ENCODE results near the gene NTM. TPM values are rescaled to one million over a fixed set of nuclear protein-coding genes. Genes with fewer than 3 reads are reported as not detected.
"Not testable (repeated sequence)": the region's sequence is repeated elsewhere in the genome, so short reads cannot be mapped to it uniquely, and the experiment has no call there.

The NTM gene
- total RNA-seq, 4 donors from 2014 or later: 0.78 to 1.1 (median 0.88) TPM; not detected in 1

- no peak for TF ChIP-seq POLR2A (IDR thresholded peaks at IDR 0.05)
- TF ChIP-seq, protein P1, sequence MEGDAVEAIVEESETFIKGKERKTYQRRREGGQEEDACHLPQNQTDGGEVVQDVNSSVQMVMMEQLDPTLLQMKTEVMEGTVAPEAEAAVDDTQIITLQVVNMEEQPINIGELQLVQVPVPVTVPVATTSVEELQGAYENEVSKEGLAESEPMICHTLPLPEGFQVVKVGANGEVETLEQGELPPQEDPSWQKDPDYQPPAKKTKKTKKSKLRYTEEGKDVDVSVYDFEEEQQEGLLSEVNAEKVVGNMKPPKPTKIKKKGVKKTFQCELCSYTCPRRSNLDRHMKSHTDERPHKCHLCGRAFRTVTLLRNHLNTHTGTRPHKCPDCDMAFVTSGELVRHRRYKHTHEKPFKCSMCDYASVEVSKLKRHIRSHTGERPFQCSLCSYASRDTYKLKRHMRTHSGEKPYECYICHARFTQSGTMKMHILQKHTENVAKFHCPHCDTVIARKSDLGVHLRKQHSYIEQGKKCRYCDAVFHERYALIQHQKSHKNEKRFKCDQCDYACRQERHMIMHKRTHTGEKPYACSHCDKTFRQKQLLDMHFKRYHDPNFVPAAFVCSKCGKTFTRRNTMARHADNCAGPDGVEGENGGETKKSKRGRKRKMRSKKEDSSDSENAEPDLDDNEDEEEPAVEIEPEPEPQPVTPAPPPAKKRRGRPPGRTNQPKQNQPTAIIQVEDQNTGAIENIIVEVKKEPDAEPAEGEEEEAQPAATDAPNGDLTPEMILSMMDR (IDR thresholded peaks at IDR 0.05): no peak
- Histone ChIP-seq H3K36me3 (no peaks in the 10 kb centered on the region), H3K27me3 (no peaks in the 10 kb centered on the region), H3K4me3 (replicated peaks in 1 of 3) (no peak overlapping the region), H3K9me3 (no peaks in the 10 kb centered on the region), H3K27ac (no peak overlapping the region), H3K4me1 (no peaks in the 10 kb centered on the region)
- no peak for DNase-seq
- intact Hi-C loops (cut with DNase I): no loop called here
- 79 to 87% methylated on average over 5 of the region's 5 CpGs for WGBS, 2 donors
Measured at GRCh38 chr11:132314911-132315455, 944.6 kb downstream of the NTM start.

GRCh38 chr11:132315696-132316095, 945.3 kb downstream of the NTM start:
- DNase-seq: no peak
- no peaks in the 10 kb centered on the region for H3K36me3 ChIP-seq
- no peak overlapping the region for H3K27ac ChIP-seq
- no peaks in the 10 kb centered on the region for H3K4me1 ChIP-seq
- TF ChIP-seq, protein P1 (IDR thresholded peaks at IDR 0.05): no peak
- TF ChIP-seq POLR2A (IDR thresholded peaks at IDR 0.05): no peak
- no peak overlapping the region for H3K4me3 ChIP-seq (replicated peaks in 1 of 3)
- no peaks in the 10 kb centered on the region for H3K9me3 ChIP-seq
- intact Hi-C loops (cut with DNase I): no loop called here
- H3K27me3 ChIP-seq: no peaks in the 10 kb centered on the region
- 80 to 82% methylated on average over 6 of the region's 6 CpGs for WGBS, 2 donors

- Histone ChIP-seq H3K4me1 (no peaks in the 10 kb centered on the region), H3K4me3 (replicated peaks in 1 of 3) (no peak overlapping the region), H3K27me3 (no peaks in the 10 kb centered on the region), H3K27ac (no peak overlapping the region), H3K36me3 (no peaks in the 10 kb centered on the region), H3K9me3 (no peaks in the 10 kb centered on the region)
- intact Hi-C loops (cut with DNase I): no loop called here
- DNase-seq: no peak
- WGBS, 2 donors: 84 to 89% methylated on average over 8 of the region's 8 CpGs
- TF ChIP-seq, protein P1 (IDR thresholded peaks at IDR 0.05): no peak
- TF ChIP-seq POLR2A (IDR thresholded peaks at IDR 0.05): no peak
Measured at GRCh38 chr11:132318421-132319157, 948.2 kb downstream of the NTM start.

DNA sequence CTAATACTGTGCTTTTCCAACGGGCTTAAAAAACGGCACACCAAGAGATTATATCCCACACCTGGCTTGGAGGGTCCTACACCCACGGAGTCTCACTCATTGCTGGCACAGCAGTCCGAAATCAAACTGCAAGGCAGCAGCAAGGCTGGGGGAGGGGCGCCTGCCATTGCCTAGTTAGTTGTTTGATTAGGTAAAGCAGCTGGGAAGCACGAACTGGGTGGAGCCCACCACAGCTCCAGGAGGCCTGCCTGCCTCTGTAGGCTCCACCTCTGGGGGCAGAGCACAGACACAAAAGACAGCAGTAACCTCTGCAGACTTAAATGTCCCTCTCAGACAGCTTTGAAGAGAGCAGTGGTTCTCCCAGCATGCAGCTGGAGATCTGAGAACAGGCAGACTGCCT, 949.0 kb downstream of the NTM start:
- DNase-seq; H3K36me3 ChIP-seq; H3K4me1 ChIP-seq; intact Hi-C loops (cut with DNase I); H3K4me3 ChIP-seq (replicated peaks in 1 of 3); H3K27ac ChIP-seq; H3K9me3 ChIP-seq; H3K27me3 ChIP-seq: not testable (repeated sequence)
- WGBS, 2 donors: 85 to 90% methylated on average over 6 of the region's 6 CpGs

DNA sequence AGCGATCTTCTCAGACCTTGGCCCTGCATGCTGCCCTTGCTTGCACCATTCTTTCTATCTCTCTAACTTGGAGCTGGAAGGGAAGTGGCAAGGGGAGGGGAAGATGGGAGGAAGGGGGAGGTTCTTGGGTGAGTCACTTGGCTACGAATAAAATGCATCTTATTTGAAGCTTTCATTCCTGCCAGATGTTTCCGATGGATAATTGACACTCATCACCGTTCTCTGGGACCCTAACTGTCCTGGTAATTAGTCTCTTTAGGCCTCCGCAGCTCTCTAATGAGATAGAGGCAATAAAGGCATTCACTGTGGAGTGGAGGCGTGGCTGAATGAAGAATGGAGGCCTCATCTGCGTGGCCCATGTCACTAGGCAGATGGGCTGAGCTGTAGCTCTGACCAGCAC, 960.1 kb downstream of the NTM start:
- no peak for DNase-seq
- H3K27ac ChIP-seq: no peak overlapping the region
- H3K9me3 ChIP-seq: no peaks in the 10 kb centered on the region
- WGBS, 2 donors: 85 to 91% methylated on average over 7 of the region's 7 CpGs
- no peak overlapping the region for H3K4me3 ChIP-seq (replicated peaks in 1 of 3)
- no peaks in the 10 kb centered on the region for H3K36me3 ChIP-seq
- H3K27me3 ChIP-seq: no peaks in the 10 kb centered on the region
- TF ChIP-seq, protein P1 (IDR thresholded peaks at IDR 0.05): no peak
- no peak for TF ChIP-seq POLR2A (IDR thresholded peaks at IDR 0.05)
- no peaks in the 10 kb centered on the region for H3K4me1 ChIP-seq
- intact Hi-C loops (cut with DNase I): no loop called here
